Osteoblast (primary cell): ENCODE measurements around the gene HTRA3. TPM values are rescaled to one million over a fixed set of nuclear protein-coding genes. Genes with fewer than 3 reads are reported as not detected.
A peak's percentile ranks its signal among the peaks of the same experiment; 100 is the strongest.

Source experiments
- DNase-seq: peaks from one replicate; pipeline ENCODE4 v3.0.0; 2011; ENCODE audit warnings: low spot score, mixed read lengths; ENCODE audit not compliant: insufficient read length; ENCODE audit errors: missing footprints
- H2AFZ ChIP-seq: 2 replicates; pipeline ENCODE4 v1.6.0; 2011; ENCODE audit warnings: mild to moderate bottlenecking, low read length
- H3K27ac ChIP-seq: 2 replicates; pipeline ENCODE4 v1.5.1; 2011; ENCODE audit warnings: mild to moderate bottlenecking, low read depth, low read length, moderate library complexity
- H3K27me3 ChIP-seq: 2 replicates; pipeline ENCODE4 v1.6.0; 2012; ENCODE audit warnings: mild to moderate bottlenecking, control low read depth, inconsistent platforms, low read length, moderate library complexity; ENCODE audit not compliant: insufficient read depth
- H3K36me3 ChIP-seq: 2 replicates; pipeline ENCODE4 v1.5.1; 2011; ENCODE audit warnings: mild to moderate bottlenecking, low read length, control low read depth, moderate library complexity; ENCODE audit not compliant: insufficient read depth
- H3K4me1 ChIP-seq: 2 replicates; pipeline ENCODE4 v1.5.1; 2011; ENCODE audit warnings: mild to moderate bottlenecking, low read length, control low read depth, moderate library complexity; ENCODE audit not compliant: insufficient read depth
- H3K4me2 ChIP-seq: 2 replicates; pipeline ENCODE4 v1.6.0; 2011; ENCODE audit warnings: mild to moderate bottlenecking, low read length; ENCODE audit not compliant: insufficient read depth
- H3K4me3 ChIP-seq: fragments of 200-600 bp; sonication (generic); 3 replicates; pipeline ENCODE4 v1.5.1; 2012; ENCODE audit warnings: mild to moderate bottlenecking, low read length, inconsistent platforms; ENCODE audit not compliant: insufficient read depth
- H3K79me2 ChIP-seq: 2 replicates; pipeline ENCODE4 v1.6.0; 2012; ENCODE audit warnings: mild to moderate bottlenecking, low read length, control low read depth, inconsistent platforms; ENCODE audit not compliant: insufficient read depth
- H3K9me3 ChIP-seq: 2 replicates; pipeline ENCODE4 v1.5.1; 2011; ENCODE audit warnings: low read depth, low read length, control low read depth
- H4K20me1 ChIP-seq: 2 replicates; pipeline ENCODE4 v1.6.0; 2012; ENCODE audit warnings: mild to moderate bottlenecking, low read length, control low read depth; ENCODE audit not compliant: insufficient read depth
- total RNA-seq: library from RNA; depleted of rRNA; stranded (reverse); fragments of >200 nt; gene quantifications from 2 replicates; pipeline ENCODE4 v1.2.3, GENCODE V29; 2012
- TF ChIP-seq, protein P1 (sequence below): IDR thresholded peaks from 2 replicates; pipeline ENCODE4 v1.5.1; 2011; ENCODE audit warnings: mild to moderate bottlenecking, low read depth, low read length, moderate library complexity; ENCODE audit errors: extremely low read depth

HTRA3 gene
- total RNA-seq, 1 donor = 4.0 TPM

DNA sequence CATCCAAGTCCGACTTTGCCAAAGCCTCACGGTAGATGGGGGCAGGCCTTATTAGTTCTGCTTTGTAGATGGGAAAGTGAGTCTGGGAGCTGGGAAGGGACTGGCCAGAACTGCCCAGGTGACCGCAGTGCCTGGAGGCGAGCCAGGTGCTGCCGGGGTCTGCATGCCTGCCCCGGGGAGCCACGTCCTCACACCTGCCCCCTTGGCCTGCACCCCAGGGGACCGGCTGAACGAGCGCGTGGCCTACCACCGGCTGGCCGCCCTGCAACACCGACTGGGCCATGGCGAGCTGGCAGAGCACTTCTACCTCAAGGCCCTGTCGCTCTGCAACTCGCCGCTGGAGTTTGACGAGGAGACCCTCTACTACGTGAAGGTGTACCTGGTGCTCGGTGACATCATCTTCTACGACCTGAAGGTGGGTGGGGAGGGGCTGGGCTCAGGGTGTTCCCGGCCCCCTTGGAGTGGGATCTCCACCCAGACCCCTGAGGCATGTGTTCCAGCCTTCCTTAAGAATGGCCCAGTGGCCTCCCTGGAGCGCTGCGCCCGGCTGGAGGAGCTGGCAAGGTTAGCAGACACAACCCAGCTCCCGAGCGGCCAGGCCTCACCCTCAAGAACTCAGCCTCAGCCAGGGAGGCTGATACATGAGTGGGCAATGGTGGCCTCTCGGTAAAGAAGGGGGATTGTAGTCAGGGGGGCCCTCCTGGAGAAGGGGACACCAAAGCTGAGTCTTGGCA is 32.1 kb upstream of the HTRA3 start:
- H4K20me1 ChIP-seq = no peaks in the 10 kb centered on the region
- peaks cover 1% of the 10 kb centered on the region for H3K4me1 ChIP-seq
- H3K4me3 ChIP-seq = no peak overlapping the region
- peaks cover 14% of the 10 kb centered on the region for H3K36me3 ChIP-seq
- H3K9me3 ChIP-seq = no peaks in the 10 kb centered on the region
- H2AFZ ChIP-seq = no peak overlapping the region
- no peak overlapping the region for H3K27ac ChIP-seq
- DNase-seq = peak; percentile 55
- TF ChIP-seq, protein P1, sequence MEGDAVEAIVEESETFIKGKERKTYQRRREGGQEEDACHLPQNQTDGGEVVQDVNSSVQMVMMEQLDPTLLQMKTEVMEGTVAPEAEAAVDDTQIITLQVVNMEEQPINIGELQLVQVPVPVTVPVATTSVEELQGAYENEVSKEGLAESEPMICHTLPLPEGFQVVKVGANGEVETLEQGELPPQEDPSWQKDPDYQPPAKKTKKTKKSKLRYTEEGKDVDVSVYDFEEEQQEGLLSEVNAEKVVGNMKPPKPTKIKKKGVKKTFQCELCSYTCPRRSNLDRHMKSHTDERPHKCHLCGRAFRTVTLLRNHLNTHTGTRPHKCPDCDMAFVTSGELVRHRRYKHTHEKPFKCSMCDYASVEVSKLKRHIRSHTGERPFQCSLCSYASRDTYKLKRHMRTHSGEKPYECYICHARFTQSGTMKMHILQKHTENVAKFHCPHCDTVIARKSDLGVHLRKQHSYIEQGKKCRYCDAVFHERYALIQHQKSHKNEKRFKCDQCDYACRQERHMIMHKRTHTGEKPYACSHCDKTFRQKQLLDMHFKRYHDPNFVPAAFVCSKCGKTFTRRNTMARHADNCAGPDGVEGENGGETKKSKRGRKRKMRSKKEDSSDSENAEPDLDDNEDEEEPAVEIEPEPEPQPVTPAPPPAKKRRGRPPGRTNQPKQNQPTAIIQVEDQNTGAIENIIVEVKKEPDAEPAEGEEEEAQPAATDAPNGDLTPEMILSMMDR = no peak
- H3K79me2 ChIP-seq = no peaks in the 10 kb centered on the region
- no peak overlapping the region for H3K4me2 ChIP-seq
- no peaks in the 10 kb centered on the region for H3K27me3 ChIP-seq

DNA sequence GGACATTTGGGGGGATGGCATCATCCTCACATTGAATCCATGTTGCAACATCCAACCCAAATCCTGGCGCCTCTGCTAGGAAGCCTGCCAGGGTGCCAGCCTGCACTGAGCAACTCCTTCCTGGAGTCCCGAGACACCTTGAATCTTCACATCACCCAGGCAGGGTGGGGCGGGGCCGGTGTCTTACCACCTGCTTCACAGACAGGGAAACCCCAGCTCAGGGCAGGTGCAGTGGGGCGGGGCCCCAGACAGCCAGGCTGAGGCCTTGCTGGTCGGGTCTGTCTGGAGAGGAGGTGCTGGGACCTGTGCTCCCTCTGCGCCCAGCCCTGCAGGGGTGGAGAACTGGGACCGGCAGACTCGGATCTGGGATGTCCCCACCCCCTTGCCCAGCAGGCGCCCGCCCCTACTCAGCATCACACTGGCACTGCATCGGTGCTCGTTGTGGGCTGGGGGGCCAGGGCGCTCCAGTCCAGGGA is 31.5 kb upstream of the HTRA3 start:
- H3K79me2 ChIP-seq = no peaks in the 10 kb centered on the region
- peaks cover 12% of the 10 kb centered on the region for H3K36me3 ChIP-seq
- peak; percentile 80 for DNase-seq
- no peak overlapping the region for H3K27ac ChIP-seq
- TF ChIP-seq, protein P1 = no peak
- no peaks in the 10 kb centered on the region for H4K20me1 ChIP-seq
- no peak overlapping the region for H3K4me3 ChIP-seq
- H3K9me3 ChIP-seq = no peaks in the 10 kb centered on the region
- no peaks in the 10 kb centered on the region for H3K27me3 ChIP-seq
- no peak overlapping the region for H3K4me2 ChIP-seq
- H3K4me1 ChIP-seq = peaks cover 4% of the 10 kb centered on the region
- no peak overlapping the region for H2AFZ ChIP-seq

DNA sequence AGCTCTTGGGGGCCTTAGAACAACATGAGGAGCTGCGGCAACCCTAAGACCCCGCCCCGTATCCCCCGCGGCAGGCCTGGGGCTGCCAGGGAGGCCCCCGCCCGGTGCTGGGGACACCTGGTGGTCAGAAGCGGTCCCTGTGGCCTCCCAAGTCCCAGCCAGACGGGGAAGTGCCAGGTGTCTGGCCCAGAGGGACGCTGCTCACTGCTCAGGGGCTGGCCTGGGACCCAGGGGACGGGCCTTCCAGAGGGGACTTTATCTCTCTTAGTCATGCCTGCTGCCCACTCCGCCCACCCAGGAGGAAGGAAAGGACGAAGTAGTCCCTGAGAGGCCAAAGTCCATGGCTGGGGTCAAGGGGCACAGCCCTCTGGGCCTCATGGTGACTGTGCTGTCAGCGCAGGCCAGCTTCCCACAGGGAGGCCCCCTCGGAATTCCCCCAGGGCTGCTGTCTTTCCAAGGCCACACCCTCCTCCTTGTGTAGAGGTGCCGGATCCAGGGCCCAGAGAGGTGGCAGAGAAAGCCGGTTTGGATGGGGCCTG is 31.0 kb upstream of the HTRA3 start:
- no peaks in the 10 kb centered on the region for H3K27me3 ChIP-seq
- peaks cover 7% of the 10 kb centered on the region for H3K36me3 ChIP-seq

DNA sequence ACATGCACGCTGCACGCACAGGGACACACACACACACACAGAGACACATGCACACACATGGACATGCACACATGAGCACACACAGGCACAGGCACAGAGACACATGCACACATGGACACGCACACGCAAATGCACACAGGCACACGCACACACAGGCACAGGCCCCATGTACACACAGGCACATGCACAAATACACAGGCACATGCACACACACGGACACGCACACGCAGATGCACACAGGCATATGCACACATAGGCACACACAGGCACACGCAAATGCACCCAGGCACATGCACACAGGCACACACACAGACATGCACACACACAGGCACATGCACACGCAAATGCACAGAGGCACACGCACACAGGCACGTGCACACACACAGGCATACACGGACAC is 30.3 kb upstream of the HTRA3 start:
- H3K4me2 ChIP-seq = no peak overlapping the region
- H3K9me3 ChIP-seq = no peaks in the 10 kb centered on the region
- peaks cover 4% of the 10 kb centered on the region for H3K4me1 ChIP-seq
- H3K27me3 ChIP-seq = no peaks in the 10 kb centered on the region
- no peak for DNase-seq
- H3K27ac ChIP-seq = no peak overlapping the region
- H3K36me3 ChIP-seq = peaks cover 5% of the 10 kb centered on the region
- no peaks in the 10 kb centered on the region for H3K79me2 ChIP-seq
- no peak overlapping the region for H3K4me3 ChIP-seq
- TF ChIP-seq, protein P1 = no peak
- H4K20me1 ChIP-seq = no peaks in the 10 kb centered on the region
- no peak overlapping the region for H2AFZ ChIP-seq

More for the DNA sequence above, 31.0 kb upstream of the HTRA3 start:
- H3K9me3 ChIP-seq = no peaks in the 10 kb centered on the region
- H3K27ac ChIP-seq = no peak overlapping the region
- no peak overlapping the region for H2AFZ ChIP-seq
- TF ChIP-seq, protein P1 = no peak
- no peak overlapping the region for H3K4me2 ChIP-seq
- peaks cover 4% of the 10 kb centered on the region for H3K4me1 ChIP-seq
- H4K20me1 ChIP-seq = no peaks in the 10 kb centered on the region
- H3K79me2 ChIP-seq = no peaks in the 10 kb centered on the region
- no peak overlapping the region for H3K4me3 ChIP-seq
- DNase-seq = peak; percentile 87
